Measurements from ENCODE around the gene CADM1.

The CADM1 gene

GRCh38 chr11:115135936-115136335 is 368.3 kb downstream of the CADM1 start:
- TF ChIP-seq SIN3A (IDR thresholded peaks at IDR 0.05; ENCODE audit: borderline replicate concordance, insufficient read depth, low read length) (no peak), REST (IDR thresholded peaks at IDR 0.05; ENCODE audit: insufficient read depth in 1 of 2, low read depth in 2 of 2, low read length in 2 of 2) (no peak), FOXP2 (optimal IDR thresholded peaks at IDR 0.05; ENCODE audit: borderline replicate concordance, extremely low read depth, extremely low read length, insufficient read depth) (no peak), TAF1 (IDR thresholded peaks at IDR 0.05; ENCODE audit: borderline replicate concordance, insufficient read depth, low read length) (no peak), POLR2AphosphoS5 (IDR thresholded peaks at IDR 0.05; ENCODE audit: low read depth, low read length) (no peak)

GRCh38 chr11:115134926-115135325 is 369.3 kb downstream of the CADM1 start:
- TF ChIP-seq REST (IDR thresholded peaks at IDR 0.05; ENCODE audit: insufficient read depth in 1 of 2, low read depth in 2 of 2, low read length in 2 of 2) (no peak), POLR2AphosphoS5 (IDR thresholded peaks at IDR 0.05; ENCODE audit: low read depth, low read length) (no peak), SIN3A (IDR thresholded peaks at IDR 0.05; ENCODE audit: borderline replicate concordance, insufficient read depth, low read length) (no peak), FOXP2 (optimal IDR thresholded peaks at IDR 0.05; ENCODE audit: borderline replicate concordance, extremely low read depth, extremely low read length, insufficient read depth) (no peak), TAF1 (IDR thresholded peaks at IDR 0.05; ENCODE audit: borderline replicate concordance, insufficient read depth, low read length) (no peak)

GRCh38 chr11:115133475-115134209 is 370.6 kb downstream of the CADM1 start:
- no peak for TF ChIP-seq POLR2AphosphoS5 (IDR thresholded peaks at IDR 0.05; ENCODE audit: low read depth, low read length)
- no peak for TF ChIP-seq SIN3A (IDR thresholded peaks at IDR 0.05; ENCODE audit: borderline replicate concordance, insufficient read depth, low read length)
- no peak for TF ChIP-seq REST (IDR thresholded peaks at IDR 0.05; ENCODE audit: insufficient read depth in 1 of 2, low read depth in 2 of 2, low read length in 2 of 2)
- no peak for TF ChIP-seq FOXP2 (optimal IDR thresholded peaks at IDR 0.05; ENCODE audit: borderline replicate concordance, extremely low read depth, extremely low read length, insufficient read depth)
- no peak for TF ChIP-seq TAF1 (IDR thresholded peaks at IDR 0.05; ENCODE audit: borderline replicate concordance, insufficient read depth, low read length)

- TF ChIP-seq SIN3A (IDR thresholded peaks at IDR 0.05; ENCODE audit: borderline replicate concordance, insufficient read depth, low read length) (no peak), TAF1 (IDR thresholded peaks at IDR 0.05; ENCODE audit: borderline replicate concordance, insufficient read depth, low read length) (no peak), REST (IDR thresholded peaks at IDR 0.05; ENCODE audit: insufficient read depth in 1 of 2, low read depth in 2 of 2, low read length in 2 of 2) (no peak), POLR2AphosphoS5 (IDR thresholded peaks at IDR 0.05; ENCODE audit: low read depth, low read length) (no peak), FOXP2 (optimal IDR thresholded peaks at IDR 0.05; ENCODE audit: borderline replicate concordance, extremely low read depth, extremely low read length, insufficient read depth) (no peak)
These were observed 371.6 kb downstream of the CADM1 start for GRCh38 chr11:115132436-115133228.

Measured in PFSK-1 (cell line).